ENCODE data around the gene PM20D2. TPM values are rescaled to one million over a fixed set of nuclear protein-coding genes. Genes with fewer than 3 reads are reported as not detected.

The PM20D2 gene
- total and polyA plus RNA-seq, 2 of the 8 experiments (the other 6 are each of a cell fraction or from before 2014, with no cell fraction given) = 2.7 to 7.6 TPM

DNA sequence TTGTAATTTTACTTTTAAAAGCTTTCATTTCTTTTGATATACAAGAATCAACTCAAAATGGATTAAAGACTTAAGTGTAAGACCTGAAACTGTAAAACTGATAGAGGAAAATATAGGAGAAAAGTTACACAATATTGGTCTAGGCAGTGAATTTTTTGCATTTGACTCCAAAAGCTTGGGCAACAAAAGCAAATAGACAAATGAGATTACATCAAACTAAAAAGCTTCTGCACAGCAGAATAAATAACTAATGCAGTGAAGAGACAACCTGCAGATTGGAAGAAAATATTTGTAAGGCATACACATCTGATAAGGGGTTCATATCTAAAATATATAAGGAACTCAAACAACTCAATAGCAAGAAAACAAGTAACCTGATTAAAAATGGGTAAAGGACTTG is 68.3 kb downstream of the PM20D2 start:
- no peak overlapping the region for H2AFZ ChIP-seq (ENCODE audit: low read length)
- no peaks in the 10 kb centered on the region for H3K27me3 ChIP-seq (replicated peaks in 1 of 4; ENCODE audit: control insufficient read depth in 3 of 4, extremely low read depth in 1 of 4, insufficient read depth in 3 of 4, low read length in 3 of 4)
- H3K14ac ChIP-seq (ENCODE audit: insufficient read length) = no peak overlapping the region
- H3K79me2 ChIP-seq (ENCODE audit: control insufficient read depth in 1 of 2, insufficient read depth in 2 of 2, low read length in 2 of 2) = no peaks in the 10 kb centered on the region
- H4K5ac ChIP-seq (ENCODE audit: insufficient read length, low read depth, low read length) = no peak overlapping the region
- H3K27ac ChIP-seq (ENCODE audit: low read depth, low read length) = no peak overlapping the region
- no peak overlapping the region for H3K56ac ChIP-seq (replicated peaks; ENCODE audit: insufficient read length, low read depth, low read length)
- H3K23me2 ChIP-seq (ENCODE audit: low read depth, low read length) = no peaks in the 10 kb centered on the region; the same call in 1 of the 2 replicates
- H4K91ac ChIP-seq (replicated peaks; ENCODE audit: insufficient read length, low read length) = no peak overlapping the region
- no peak overlapping the region for H4K8ac ChIP-seq (ENCODE audit: extremely low read depth, insufficient read depth, low read length)
- no peaks in the 10 kb centered on the region for H3K9me3 ChIP-seq (ENCODE audit: insufficient read depth in 2 of 2, low read depth in 1 of 2, low read length in 1 of 2)
- H2AK5ac ChIP-seq (ENCODE audit: low read depth, low read length) = no peak overlapping the region
- H3K4ac ChIP-seq (replicated peaks; ENCODE audit: insufficient read length, low read depth, low read length) = no peak overlapping the region
- H3K23ac ChIP-seq (ENCODE audit: insufficient read length) = no peak overlapping the region
- H3K4me3 ChIP-seq (ENCODE audit: extremely low read depth in 1 of 4, insufficient read depth in 2 of 4, low read depth in 3 of 4, low read length in 4 of 4) = no peak overlapping the region
- H3K36me3 ChIP-seq (ENCODE audit: control insufficient read depth in 2 of 4, insufficient read depth in 4 of 4, low read length in 3 of 4) = no peaks in the 10 kb centered on the region
- no peak overlapping the region for H3K18ac ChIP-seq (ENCODE audit: extremely low read depth, low read length)
- H3K4me1 ChIP-seq (replicated peaks in 1 of 4; ENCODE audit: control insufficient read depth in 3 of 4, insufficient read depth in 4 of 4, low read length in 3 of 4) = peaks cover 0 to 16% (median 11%) of the 10 kb centered on the region in 4 experiments; a peak in 5 of 7 replicates
- no peak overlapping the region for H2BK5ac ChIP-seq (ENCODE audit: low read depth, low read length)
- H4K20me1 ChIP-seq (replicated peaks in 1 of 2; ENCODE audit: control insufficient read depth in 1 of 2, insufficient read depth in 2 of 2, low read length in 2 of 2) = no peaks in the 10 kb centered on the region
- POLR2A ChIA-PET (ENCODE audit: partially characterized antibody) = no interaction called here
- H2BK20ac ChIP-seq (ENCODE audit: low read length) = no peak overlapping the region
- FAIRE-seq (no peak), DNase-seq (ENCODE audit: low read depth in 1 of 2, low spot score in 2 of 2) (no peak)
- no peak overlapping the region for H2BK12ac ChIP-seq (ENCODE audit: low read depth, low read length)
- CTCF ChIA-PET (ENCODE audit: partially characterized antibody) = interaction anchor here (0.7 to 0.8 kb wide), 2 partner anchors 106 to 710 kb away, joined by 3 read pairs; no protein-coding TSS in a partner anchor
- H3K4me2 ChIP-seq (ENCODE audit: insufficient read depth in 1 of 2, low read depth in 2 of 2, low read length in 2 of 2) = no peak overlapping the region
- H3K9ac ChIP-seq (replicated peaks in 1 of 4; ENCODE audit: extremely low read depth in 1 of 4, low read depth in 3 of 4, low read length in 3 of 4) = no peak overlapping the region
- H3K79me1 ChIP-seq (ENCODE audit: low read depth, low read length) = no peaks in the 10 kb centered on the region
- H2BK15ac ChIP-seq (ENCODE audit: low read length) = no peak overlapping the region
- no peak overlapping the region for H2BK120ac ChIP-seq (replicated peaks; ENCODE audit: low read depth, low read length)
- TF ChIP-seq CREB1 (IDR thresholded peaks at IDR 0.05) = no peak
- TF ChIP-seq TAF1 (IDR thresholded peaks at IDR 0.05; ENCODE audit: low read depth, low read length) = no peak
- TF ChIP-seq KDM5A (IDR thresholded peaks at IDR 0.05; ENCODE audit: low read length) = no peak
- TF ChIP-seq, protein P1, sequence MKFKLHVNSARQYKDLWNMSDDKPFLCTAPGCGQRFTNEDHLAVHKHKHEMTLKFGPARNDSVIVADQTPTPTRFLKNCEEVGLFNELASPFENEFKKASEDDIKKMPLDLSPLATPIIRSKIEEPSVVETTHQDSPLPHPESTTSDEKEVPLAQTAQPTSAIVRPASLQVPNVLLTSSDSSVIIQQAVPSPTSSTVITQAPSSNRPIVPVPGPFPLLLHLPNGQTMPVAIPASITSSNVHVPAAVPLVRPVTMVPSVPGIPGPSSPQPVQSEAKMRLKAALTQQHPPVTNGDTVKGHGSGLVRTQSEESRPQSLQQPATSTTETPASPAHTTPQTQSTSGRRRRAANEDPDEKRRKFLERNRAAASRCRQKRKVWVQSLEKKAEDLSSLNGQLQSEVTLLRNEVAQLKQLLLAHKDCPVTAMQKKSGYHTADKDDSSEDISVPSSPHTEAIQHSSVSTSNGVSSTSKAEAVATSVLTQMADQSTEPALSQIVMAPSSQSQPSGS (IDR thresholded peaks at IDR 0.05; ENCODE audit: low read length) = no peak
- TF ChIP-seq POLR2A (IDR thresholded peaks at IDR 0.05; ENCODE audit: control extremely low read depth in 1 of 2, low read depth in 2 of 2, low read length in 2 of 2) = no peak
- no peak for TF ChIP-seq GABPA (IDR thresholded peaks at IDR 0.05; ENCODE audit: borderline replicate concordance, insufficient read depth, low read length)
- TF ChIP-seq RFX5 (IDR thresholded peaks at IDR 0.05; ENCODE audit: borderline replicate concordance, low read depth, low read length) = no peak
- TF ChIP-seq NRF1 (IDR thresholded peaks at IDR 0.05; ENCODE audit: low read depth, low read length) = no peak
- TF ChIP-seq, protein P2, sequence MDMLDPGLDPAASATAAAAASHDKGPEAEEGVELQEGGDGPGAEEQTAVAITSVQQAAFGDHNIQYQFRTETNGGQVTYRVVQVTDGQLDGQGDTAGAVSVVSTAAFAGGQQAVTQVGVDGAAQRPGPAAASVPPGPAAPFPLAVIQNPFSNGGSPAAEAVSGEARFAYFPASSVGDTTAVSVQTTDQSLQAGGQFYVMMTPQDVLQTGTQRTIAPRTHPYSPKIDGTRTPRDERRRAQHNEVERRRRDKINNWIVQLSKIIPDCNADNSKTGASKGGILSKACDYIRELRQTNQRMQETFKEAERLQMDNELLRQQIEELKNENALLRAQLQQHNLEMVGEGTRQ (IDR thresholded peaks at IDR 0.05; ENCODE audit: low read length) = no peak
- TF ChIP-seq, protein P3, sequence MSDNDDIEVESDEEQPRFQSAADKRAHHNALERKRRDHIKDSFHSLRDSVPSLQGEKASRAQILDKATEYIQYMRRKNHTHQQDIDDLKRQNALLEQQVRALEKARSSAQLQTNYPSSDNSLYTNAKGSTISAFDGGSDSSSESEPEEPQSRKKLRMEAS (IDR thresholded peaks at IDR 0.05) = no peak
- no peak for TF ChIP-seq HDAC6 (IDR thresholded peaks at IDR 0.05; ENCODE audit: low read depth, low read length)
- TF ChIP-seq, protein P4, sequence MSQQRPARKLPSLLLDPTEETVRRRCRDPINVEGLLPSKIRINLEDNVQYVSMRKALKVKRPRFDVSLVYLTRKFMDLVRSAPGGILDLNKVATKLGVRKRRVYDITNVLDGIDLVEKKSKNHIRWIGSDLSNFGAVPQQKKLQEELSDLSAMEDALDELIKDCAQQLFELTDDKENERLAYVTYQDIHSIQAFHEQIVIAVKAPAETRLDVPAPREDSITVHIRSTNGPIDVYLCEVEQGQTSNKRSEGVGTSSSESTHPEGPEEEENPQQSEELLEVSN (IDR thresholded peaks at IDR 0.05) = no peak
- TF ChIP-seq CBX5 (IDR thresholded peaks at IDR 0.05; ENCODE audit: low read depth, low read length) = no peak

All from H1 (cell line).